NCI-H2227 treated with DMSO at 0.1 percent for 48 hours (cell line): Measurements from ENCODE around the gene RASA2.
"Not testable (repeated sequence)": the region's sequence is repeated elsewhere in the genome, so short reads cannot be mapped to it uniquely, and the experiment has no call there.

Experiments
- DNase-seq: peaks from one replicate; lab custom pipeline; 2025; lab: John Stamatoyannopoulos, UW

The RASA2 gene

GRCh38 chr3:141493184-141493583, 6.4 kb downstream of the RASA2 start:
- no peak for DNase-seq

GRCh38 chr3:141497589-141497988, 10.8 kb downstream of the RASA2 start:
- DNase-seq = not testable (repeated sequence)

DNA sequence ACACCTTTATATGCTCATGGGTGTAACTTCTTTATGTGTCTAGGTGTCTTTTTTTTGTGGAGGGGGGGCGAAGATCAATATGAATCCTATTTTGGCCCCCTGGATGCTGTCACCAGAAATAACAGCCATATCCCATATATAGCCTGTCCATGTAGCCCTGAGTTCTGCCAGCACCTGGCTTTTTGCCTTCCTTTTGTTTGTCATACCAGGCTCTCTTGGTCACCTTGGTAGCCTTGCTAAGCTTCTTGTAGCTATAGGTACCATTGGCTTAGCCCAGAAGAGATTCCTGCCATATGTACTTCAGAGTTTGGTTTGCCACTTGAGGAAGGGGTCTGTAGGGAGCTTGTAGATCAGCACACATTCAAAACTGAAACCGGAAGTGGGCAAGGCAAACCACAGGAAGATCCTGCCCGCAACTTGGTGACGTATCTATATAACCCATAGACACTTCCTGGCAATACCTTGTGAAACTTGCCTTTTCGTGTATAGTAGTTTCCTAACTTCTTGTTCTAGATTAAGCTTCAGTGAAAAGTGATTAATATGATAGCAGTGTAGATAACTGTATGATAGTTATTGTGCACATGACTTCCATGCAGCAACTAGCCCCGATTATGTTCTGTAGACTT, 11.9 kb downstream of the RASA2 start:
- no peak for DNase-seq

- DNase-seq = no peak
Measured at GRCh38 chr3:141499284-141499683, 12.5 kb downstream of the RASA2 start.

DNA sequence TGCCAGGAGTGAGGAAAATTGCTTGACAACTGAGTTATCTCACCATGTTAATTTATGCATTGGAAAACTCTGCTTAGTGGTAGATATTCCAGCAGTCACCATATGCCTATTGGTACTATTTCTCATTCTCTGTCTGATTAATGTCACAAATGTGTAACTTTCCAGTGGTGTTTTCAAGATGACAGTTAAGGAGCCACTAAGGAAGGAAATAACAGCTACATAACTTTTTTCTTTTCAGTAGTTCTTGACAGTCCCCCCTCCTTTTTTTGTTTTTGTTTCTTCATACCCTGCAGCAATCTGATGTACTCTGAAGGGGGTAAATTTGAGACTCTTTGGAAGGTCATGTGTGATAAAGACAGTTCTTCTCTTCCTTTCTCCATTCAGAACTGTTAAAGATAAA, 13.1 kb downstream of the RASA2 start:
- no peak for DNase-seq

- DNase-seq = no peak
Measured at GRCh38 chr3:141500397-141500796, 13.6 kb downstream of the RASA2 start.

- no peak for DNase-seq
Measured at GRCh38 chr3:141505166-141505565, 18.3 kb downstream of the RASA2 start.

GRCh38 chr3:141506071-141506470, 19.2 kb downstream of the RASA2 start:
- no peak for DNase-seq

DNA sequence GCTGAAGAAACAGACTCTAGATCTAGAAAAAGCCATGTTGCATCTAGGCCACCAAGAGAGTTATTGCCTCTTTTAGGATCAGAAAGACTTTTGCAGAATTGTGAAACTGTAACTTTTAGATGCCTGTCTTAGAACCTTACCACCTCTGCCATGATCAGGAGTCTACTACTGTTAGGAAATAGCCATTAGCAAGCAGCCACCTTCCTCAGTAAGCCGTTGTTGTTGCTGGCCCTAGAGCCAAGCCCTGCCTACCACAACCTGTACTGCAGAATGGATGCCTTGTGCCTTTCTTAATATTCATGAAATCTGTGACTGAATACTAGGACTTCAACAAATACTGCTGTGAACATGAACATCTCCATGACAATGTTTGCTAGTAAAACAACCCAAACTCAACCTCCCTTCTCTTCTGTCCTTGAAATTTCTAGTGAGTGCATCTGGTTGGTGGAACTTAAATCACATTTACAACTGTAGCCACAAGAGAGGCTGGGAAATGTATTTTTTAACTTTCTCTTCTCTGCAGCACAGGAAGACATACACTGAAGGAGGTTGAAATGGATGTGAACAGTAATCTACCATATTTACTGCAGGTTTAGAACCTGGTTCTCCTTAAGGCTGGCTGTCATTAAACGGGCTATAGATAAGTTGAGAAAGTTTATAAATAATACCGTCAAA, 20.7 kb downstream of the RASA2 start:
- no peak for DNase-seq

DNA sequence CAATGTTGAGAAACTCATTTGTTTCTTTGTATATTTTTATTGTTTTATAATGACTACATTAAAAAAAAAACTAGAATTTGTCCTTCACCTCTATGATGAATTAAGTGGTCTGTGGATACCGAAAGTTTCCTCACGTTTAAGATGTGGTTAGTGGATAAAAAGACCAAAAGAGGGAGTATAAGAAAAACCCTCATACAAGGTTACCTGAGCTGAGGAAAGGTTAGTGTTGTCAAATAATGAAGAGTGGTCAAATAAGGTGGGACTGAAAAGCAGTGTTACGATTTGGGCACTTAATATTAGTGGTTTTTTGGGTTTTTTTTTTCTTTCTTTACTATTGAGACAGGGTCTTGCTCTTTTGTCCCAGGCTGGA, 21.2 kb downstream of the RASA2 start:
- DNase-seq = no peak

DNA sequence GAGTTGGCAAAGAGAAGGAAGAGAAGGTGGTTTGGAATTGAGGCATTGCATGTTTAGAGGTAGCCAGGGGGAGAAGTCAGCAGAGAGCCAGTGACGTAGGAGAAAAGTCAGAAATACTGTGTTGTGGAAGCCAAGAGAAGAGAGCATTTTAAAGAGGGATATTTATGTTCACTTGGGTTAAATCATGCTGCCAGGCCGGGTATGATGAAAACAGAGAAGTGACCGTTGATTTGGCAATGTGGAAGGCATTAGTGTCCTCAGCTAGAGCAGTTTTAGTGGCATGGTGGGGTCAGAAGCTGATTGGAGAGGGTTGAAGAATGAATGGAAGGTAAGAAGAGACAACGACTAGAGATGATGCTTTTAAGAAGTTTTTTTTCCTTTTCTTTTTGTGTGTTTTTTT, 24.5 kb downstream of the RASA2 start:
- no peak for DNase-seq

- DNase-seq = no peak
Measured at GRCh38 chr3:141514382-141514781, 27.6 kb downstream of the RASA2 start.

DNA sequence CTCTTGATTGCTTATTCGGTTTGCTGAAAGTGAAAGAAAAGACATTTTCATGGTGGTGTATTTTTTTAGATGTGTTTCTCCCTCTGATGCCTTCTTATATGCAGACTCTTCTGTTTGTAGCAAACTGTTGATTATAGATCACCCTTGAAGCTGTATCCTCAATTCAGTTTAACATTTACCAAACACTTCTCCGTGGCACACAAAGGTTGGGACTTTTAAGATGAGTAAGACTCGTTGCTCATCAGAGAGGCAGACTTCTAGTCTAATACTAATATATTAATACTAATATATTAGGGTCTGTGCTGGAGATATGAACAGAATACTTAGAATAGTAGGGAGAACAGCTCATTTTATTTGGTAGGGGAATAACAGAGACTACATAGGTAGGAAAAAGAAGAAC, 32.8 kb downstream of the RASA2 start:
- no peak for DNase-seq

DNA sequence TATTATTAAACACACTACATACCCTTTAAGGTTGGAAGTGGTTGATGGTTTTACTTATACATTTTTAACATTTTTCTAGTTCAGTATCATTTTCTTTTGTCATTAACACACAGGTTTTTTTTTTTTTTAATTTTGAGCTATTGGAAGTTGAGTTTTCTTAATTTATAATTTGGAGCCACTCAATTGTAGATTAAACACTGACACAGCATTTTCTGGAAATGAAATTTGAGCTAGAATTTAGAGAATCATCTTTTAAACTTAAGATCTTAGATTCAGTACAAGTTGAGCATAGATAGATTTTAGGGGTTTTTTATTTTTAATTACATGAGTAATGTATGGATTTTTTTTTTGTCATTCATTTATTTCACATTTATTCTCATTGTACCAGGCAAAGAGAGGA, 35.0 kb downstream of the RASA2 start:
- no peak for DNase-seq

DNA sequence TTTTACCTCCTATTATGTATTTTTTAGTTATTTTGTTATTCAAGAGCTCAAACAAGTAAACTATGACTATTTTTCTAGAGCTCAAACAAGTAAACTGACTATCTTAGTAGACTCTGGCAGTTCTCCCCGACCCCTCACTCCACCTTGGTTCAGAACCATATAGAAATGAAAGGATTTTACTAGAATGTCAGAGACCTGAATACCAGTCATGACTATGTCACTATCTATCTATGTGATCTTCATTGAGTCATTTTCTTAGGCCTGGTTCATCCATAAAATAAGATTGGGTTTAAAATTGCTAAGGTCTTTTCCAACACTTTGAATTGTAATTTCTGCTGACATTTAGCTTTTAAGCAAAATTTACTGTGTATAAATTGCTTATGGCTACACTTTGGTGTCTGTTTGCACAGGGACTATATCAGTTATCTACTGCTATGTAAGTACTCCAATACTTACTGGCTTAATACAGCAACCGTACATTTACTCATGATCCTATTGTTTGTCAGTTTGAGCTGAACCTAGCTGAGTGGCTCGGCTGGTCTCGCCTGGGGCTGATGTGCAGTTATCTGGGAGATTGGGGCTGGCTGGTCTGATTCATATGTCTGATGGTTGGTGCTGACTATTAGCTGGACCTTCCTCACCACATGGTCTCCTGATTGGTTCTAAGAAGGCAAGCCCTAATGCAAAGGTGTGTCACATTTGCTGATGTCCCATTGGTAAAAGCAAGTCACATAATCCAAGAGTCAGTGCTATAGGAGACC, 37.0 kb downstream of the RASA2 start:
- no peak for DNase-seq

GRCh38 chr3:141524988-141525387, 38.2 kb downstream of the RASA2 start:
- no peak for DNase-seq

DNA sequence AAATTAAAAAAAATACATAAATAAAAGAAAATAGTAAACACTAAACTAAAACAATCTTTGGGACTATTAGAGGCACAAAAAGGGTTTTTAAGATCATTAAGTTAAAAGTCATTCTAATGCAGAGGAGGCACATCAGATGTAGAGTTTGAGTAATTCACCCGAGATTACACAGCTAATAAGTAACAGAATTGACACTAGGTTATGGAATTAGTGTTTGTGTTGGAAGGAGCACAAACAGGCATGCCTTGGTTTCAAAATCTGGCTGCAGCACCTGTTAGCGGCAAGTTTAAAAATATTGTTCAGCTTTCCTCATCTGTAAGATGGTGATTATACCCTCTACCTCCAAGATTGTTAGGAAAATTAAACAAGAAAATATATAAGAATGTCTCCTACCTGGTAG, 39.0 kb downstream of the RASA2 start:
- no peak for DNase-seq

- DNase-seq = no peak
Measured at GRCh38 chr3:141526709-141527108, 39.9 kb downstream of the RASA2 start.

- DNase-seq = no peak
Measured at GRCh38 chr3:141528800-141529199, 42.0 kb downstream of the RASA2 start.

GRCh38 chr3:141529256-141529655, 42.4 kb downstream of the RASA2 start:
- DNase-seq = no peak

DNA sequence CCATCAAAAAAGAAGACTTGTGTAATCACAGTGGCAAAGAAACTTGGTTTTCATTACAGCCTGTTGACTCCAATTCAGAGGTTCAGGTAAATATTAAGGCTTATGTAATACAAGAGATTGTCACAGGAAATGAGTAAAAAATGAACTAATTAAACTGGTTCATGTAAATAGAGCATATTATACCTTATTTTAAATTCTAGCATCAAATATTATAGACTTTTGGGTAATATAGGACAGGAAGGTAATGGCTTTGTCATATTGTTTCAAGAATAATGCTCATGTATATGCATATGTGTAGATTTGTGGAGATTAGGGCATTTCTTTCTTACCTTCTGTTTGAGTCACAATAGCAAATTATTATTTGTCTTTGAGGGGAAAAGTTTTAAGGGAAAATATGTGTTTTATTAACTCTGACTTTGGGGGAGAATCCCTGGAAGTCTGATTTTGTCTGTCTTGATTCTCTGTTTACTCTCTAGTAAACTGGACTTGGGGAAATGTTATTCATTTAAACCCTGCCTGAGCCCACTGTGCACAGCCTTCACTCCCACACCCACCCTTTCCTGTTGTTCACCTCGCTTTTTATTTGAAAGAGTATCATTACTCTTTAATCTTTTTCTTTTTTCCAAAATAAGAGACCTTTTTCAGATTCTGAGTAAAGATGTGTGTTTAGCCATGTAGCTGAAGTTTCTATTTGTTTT, 43.0 kb downstream of the RASA2 start:
- no peak for DNase-seq

DNA sequence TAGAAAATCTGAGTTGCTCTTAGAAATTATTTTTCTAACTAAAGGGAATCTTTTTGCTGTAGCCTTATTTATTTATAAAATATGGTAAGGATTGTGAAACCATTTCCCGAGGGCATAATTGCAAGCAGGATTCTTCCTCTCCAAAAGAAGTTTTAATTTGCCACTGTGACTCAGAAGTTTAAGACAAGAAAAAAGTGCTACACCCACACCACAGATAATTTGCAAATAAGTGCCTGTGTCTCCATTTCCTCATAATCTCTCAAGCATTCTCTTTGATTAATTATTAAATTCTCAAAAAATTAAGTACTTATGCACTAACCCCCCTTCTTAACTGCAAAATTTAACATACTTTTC, 43.6 kb downstream of the RASA2 start:
- DNase-seq = no peak

DNA sequence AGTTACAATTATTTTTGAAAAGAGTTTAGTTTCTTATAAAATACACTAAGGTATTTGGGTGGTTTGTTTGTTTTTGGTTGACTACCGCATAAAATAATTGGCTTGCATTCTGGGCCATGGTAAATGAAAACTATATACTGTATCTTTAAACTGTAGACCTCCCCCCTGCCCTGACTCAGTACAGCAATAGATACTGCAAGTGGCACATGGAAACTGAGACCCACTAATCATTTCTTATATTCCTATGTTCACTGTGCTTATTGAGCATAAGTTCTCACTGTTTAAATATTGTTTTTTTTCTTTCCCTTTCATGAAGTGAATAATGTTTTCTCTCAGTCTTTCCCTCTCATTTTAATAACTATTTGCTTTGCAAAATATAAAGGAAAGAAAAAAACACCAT, 45.8 kb downstream of the RASA2 start:
- no peak for DNase-seq
